OCI-LY3 (cell line): ENCODE results near the gene TIMM8B.

ENCODE experiments used
- EZH2phosphoT487 ChIP-seq: fragments of 200-600 bp; shearing (Covaris generic); IDR thresholded peaks from 2 replicates; pipeline ENCODE4 v1.6.1; 2018; ENCODE audit warnings: antibody characterized with exemption, mixed run types, low read depth
- TF ChIP-seq, protein P1 (sequence below): fragments of 200-600, 300-600 bp; sonication (generic); IDR thresholded peaks from 2 replicates; pipeline ENCODE4 v1.5.1; 2014; ENCODE audit warnings: antibody characterized with exemption, low read length, low read depth

DNA sequence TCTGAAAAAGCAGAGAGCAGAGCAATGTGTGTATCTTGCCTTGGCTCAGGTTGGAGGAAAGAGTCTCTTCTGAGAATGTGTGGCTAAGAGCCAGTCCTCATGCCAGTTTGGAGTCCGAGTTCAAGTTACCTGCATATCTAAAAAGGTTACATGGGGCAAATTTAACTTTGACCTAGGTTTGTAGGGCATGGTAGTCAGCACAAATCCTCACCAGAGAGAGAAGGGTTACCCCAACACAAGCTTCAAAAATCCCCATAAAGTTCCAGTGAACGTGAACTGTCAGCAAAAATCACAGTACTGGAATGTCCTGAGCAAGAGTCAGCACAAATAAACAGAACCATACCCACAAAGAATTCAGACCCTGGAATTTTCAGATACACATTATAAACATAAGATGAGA is 13.9 kb upstream of the TIMM8B start:
- TF ChIP-seq, protein P1, sequence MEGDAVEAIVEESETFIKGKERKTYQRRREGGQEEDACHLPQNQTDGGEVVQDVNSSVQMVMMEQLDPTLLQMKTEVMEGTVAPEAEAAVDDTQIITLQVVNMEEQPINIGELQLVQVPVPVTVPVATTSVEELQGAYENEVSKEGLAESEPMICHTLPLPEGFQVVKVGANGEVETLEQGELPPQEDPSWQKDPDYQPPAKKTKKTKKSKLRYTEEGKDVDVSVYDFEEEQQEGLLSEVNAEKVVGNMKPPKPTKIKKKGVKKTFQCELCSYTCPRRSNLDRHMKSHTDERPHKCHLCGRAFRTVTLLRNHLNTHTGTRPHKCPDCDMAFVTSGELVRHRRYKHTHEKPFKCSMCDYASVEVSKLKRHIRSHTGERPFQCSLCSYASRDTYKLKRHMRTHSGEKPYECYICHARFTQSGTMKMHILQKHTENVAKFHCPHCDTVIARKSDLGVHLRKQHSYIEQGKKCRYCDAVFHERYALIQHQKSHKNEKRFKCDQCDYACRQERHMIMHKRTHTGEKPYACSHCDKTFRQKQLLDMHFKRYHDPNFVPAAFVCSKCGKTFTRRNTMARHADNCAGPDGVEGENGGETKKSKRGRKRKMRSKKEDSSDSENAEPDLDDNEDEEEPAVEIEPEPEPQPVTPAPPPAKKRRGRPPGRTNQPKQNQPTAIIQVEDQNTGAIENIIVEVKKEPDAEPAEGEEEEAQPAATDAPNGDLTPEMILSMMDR = no peak
- no peak for TF ChIP-seq EZH2phosphoT487
